PFSK-1 (cell line): ENCODE data around the gene MEGF6.

Experiments used
- FOXP2 ChIP-seq: optimal IDR thresholded peaks from 2 replicates; pipeline ENCODE3; 2011; ENCODE audit warnings: borderline replicate concordance, control low read depth, inconsistent platforms; ENCODE audit not compliant: insufficient read depth; ENCODE audit errors: extremely low read length, extremely low read depth
- POLR2AphosphoS5 ChIP-seq: IDR thresholded peaks from 2 replicates; pipeline ENCODE4 v1.6.1; 2012; ENCODE audit warnings: low read depth, mild to moderate bottlenecking, control low read depth, low read length, moderate library complexity
- SIN3A ChIP-seq: IDR thresholded peaks from 2 replicates; pipeline ENCODE4 v1.6.1; 2012; ENCODE audit warnings: mild to moderate bottlenecking, low read length, moderate library complexity, borderline replicate concordance; ENCODE audit not compliant: insufficient read depth
- TF ChIP-seq, protein P1 (sequence below), 2 experiments: IDR thresholded peaks; 2 replicates each; pipeline versions ENCODE4 v1.6.1 to v1.8.0; 2011 to 2012; ENCODE audit warnings: low read depth in 2 of 2, low read length in 2 of 2, control low read depth in 1 of 2, inconsistent platforms in 1 of 2, mild to moderate bottlenecking in 1 of 2, moderate library complexity in 1 of 2; ENCODE audit not compliant: insufficient read depth in 1 of 2

- TF ChIP-seq POLR2AphosphoS5 = no peak
- no peak for TF ChIP-seq FOXP2
- no peak for TF ChIP-seq SIN3A
- TF ChIP-seq, protein P1, sequence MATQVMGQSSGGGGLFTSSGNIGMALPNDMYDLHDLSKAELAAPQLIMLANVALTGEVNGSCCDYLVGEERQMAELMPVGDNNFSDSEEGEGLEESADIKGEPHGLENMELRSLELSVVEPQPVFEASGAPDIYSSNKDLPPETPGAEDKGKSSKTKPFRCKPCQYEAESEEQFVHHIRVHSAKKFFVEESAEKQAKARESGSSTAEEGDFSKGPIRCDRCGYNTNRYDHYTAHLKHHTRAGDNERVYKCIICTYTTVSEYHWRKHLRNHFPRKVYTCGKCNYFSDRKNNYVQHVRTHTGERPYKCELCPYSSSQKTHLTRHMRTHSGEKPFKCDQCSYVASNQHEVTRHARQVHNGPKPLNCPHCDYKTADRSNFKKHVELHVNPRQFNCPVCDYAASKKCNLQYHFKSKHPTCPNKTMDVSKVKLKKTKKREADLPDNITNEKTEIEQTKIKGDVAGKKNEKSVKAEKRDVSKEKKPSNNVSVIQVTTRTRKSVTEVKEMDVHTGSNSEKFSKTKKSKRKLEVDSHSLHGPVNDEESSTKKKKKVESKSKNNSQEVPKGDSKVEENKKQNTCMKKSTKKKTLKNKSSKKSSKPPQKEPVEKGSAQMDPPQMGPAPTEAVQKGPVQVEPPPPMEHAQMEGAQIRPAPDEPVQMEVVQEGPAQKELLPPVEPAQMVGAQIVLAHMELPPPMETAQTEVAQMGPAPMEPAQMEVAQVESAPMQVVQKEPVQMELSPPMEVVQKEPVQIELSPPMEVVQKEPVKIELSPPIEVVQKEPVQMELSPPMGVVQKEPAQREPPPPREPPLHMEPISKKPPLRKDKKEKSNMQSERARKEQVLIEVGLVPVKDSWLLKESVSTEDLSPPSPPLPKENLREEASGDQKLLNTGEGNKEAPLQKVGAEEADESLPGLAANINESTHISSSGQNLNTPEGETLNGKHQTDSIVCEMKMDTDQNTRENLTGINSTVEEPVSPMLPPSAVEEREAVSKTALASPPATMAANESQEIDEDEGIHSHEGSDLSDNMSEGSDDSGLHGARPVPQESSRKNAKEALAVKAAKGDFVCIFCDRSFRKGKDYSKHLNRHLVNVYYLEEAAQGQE (IDR thresholded peaks at IDR 0.05; ENCODE audit: insufficient read depth in 1 of 2, low read depth in 2 of 2, low read length in 2 of 2) = no peak
Measured at GRCh38 chr1:3466366-3467075, 144.8 kb downstream of the MEGF6 start.
